ENCODE data around the gene GGTLC1.

DNA sequence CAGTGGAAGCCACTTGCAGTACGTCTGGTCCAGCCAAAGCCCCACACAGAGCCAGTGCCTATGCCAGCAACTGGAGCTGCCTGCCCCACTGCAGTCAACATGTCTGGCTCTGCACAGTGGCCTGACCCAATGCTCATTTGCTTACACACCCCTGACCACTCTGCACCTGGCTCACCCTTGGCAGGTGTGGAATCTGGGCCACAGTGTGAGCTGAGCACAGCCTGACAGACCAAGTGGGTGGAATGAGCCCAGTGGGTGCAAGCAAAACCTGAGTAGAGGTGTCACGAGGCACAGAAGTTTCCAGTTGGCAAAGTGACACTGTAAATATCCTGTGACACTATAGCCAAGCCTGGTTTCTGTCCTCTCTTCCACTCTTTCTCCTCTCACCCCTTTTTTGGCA, 49.5 kb downstream of the GGTLC1 start:
- TF ChIP-seq, protein P1, sequence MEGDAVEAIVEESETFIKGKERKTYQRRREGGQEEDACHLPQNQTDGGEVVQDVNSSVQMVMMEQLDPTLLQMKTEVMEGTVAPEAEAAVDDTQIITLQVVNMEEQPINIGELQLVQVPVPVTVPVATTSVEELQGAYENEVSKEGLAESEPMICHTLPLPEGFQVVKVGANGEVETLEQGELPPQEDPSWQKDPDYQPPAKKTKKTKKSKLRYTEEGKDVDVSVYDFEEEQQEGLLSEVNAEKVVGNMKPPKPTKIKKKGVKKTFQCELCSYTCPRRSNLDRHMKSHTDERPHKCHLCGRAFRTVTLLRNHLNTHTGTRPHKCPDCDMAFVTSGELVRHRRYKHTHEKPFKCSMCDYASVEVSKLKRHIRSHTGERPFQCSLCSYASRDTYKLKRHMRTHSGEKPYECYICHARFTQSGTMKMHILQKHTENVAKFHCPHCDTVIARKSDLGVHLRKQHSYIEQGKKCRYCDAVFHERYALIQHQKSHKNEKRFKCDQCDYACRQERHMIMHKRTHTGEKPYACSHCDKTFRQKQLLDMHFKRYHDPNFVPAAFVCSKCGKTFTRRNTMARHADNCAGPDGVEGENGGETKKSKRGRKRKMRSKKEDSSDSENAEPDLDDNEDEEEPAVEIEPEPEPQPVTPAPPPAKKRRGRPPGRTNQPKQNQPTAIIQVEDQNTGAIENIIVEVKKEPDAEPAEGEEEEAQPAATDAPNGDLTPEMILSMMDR (conservative IDR thresholded peaks at IDR 0.05; ENCODE audit: low read length), result no peak
- TF ChIP-seq EZH2phosphoT487 (IDR thresholded peaks at IDR 0.05; ENCODE audit: borderline replicate concordance), result no peak

Measured in Loucy (cell line).